GM19023 (cell line): ENCODE data around the gene RNF8.
"Not testable (repeated sequence)": the region's sequence is repeated elsewhere in the genome, so short reads cannot be mapped to it uniquely, and the experiment has no call there.

ENCODE experiments used
- ATAC-seq: cut with Tn5 transposase; IDR thresholded peaks from one replicate; pipeline ENCODE4 v1.9.1; 2021; ENCODE audit warnings: mild to moderate bottlenecking, moderate library complexity; ENCODE audit not compliant: unreplicated experiment

The RNF8 gene

GRCh38 chr6:37393381-37393929 lies 39.7 kb downstream of the RNF8 start:
- ATAC-seq, result no peak

GRCh38 chr6:37396571-37397180 lies 42.9 kb downstream of the RNF8 start:
- ATAC-seq, result no peak

GRCh38 chr6:37399131-37399530 lies 45.3 kb downstream of the RNF8 start:
- ATAC-seq, result no peak

GRCh38 chr6:37399795-37400490 lies 46.2 kb downstream of the RNF8 start:
- no peak for ATAC-seq

GRCh38 chr6:37401658-37402057 lies 47.9 kb downstream of the RNF8 start:
- not testable (repeated sequence) for ATAC-seq

GRCh38 chr6:37406726-37407341 lies 53.1 kb downstream of the RNF8 start:
- no peak for ATAC-seq

GRCh38 chr6:37407948-37408347 lies 54.2 kb downstream of the RNF8 start:
- ATAC-seq, result no peak

- ATAC-seq, result no peak
Observed at GRCh38 chr6:37409501-37409900, 55.7 kb downstream of the RNF8 start.

- ATAC-seq, result no peak
Observed at GRCh38 chr6:37417393-37417792, 63.6 kb downstream of the RNF8 start.

- ATAC-seq, result no peak
Observed at GRCh38 chr6:37418722-37419121, 64.9 kb downstream of the RNF8 start.

- ATAC-seq, result no peak
Observed at GRCh38 chr6:37426058-37426944, 72.5 kb downstream of the RNF8 start.

- no peak for ATAC-seq
Observed at GRCh38 chr6:37426945-37427510, 73.2 kb downstream of the RNF8 start.

- ATAC-seq, result no peak
Observed at GRCh38 chr6:37429352-37429750, 75.6 kb downstream of the RNF8 start.

GRCh38 chr6:37432590-37432915 lies 78.8 kb downstream of the RNF8 start:
- no peak for ATAC-seq

GRCh38 chr6:37432916-37433656 lies 79.3 kb downstream of the RNF8 start, which contains the start of gene CMTR1:
Gene CMTR1, plus strand, starts transcription at chr6:37433221. Its CDS starts 2,409 bp downstream, at chr6:37435630.
- peak; percentile 89 for ATAC-seq

- ATAC-seq, result peak; percentile 39
Observed at GRCh38 chr6:37433657-37434271, 80.0 kb downstream of the RNF8 start.

- no peak for ATAC-seq
Observed at GRCh38 chr6:37435373-37435772, 81.6 kb downstream of the RNF8 start.

- ATAC-seq, result no peak
Observed at GRCh38 chr6:37435816-37436215, 82.0 kb downstream of the RNF8 start.

- ATAC-seq, result no peak
Observed at GRCh38 chr6:37438930-37439329, 85.1 kb downstream of the RNF8 start.

- ATAC-seq, result no peak
Observed at GRCh38 chr6:37441651-37442050, 87.9 kb downstream of the RNF8 start.
